ENCODE data around the gene ME3. TPM values are rescaled to one million over a fixed set of nuclear protein-coding genes. Genes with fewer than 3 reads are reported as not detected.
"Not testable (repeated sequence)": the region's sequence is repeated elsewhere in the genome, so short reads cannot be mapped to it uniquely, and the experiment has no call there.

ME3 gene
- total RNA-seq, 2 experiments from 2014 or later: 0.79 to 1.2 TPM

DNA sequence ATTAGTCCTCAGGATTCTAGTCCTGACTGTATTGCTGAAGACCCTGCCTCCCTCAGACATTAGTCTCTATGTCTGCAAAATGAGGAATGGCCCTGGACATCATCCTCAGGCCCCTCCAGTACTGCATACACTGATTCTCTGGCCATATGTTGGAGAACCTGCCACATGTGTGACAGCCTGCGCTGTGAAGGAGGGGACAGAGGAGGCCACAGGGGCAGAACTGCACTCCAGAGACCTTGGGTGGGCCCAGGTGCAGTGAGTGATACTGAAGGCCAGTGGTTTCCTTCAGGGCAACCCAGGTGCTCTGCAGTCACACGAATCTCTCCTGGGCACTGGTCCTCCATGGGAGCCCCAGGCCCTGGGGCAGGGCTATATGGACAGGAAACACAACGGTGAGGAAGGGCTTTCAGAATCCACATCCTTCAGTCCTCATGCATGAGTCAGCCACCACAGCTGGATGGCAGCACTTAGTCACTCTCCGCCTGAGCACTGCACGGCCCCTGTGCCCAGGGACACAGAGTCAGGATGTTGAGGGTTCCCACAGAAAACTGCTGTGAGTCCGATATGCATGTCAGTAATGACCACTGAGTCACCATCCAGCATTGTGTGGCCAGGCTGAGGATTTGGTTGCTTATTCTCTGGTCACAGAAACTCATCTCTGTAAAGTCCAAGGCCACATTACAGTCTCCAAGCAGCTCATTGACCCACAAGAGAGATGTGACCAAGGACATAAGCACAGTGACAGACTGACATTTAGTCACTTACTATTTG is 39.7 kb downstream of the ME3 start:
- no peaks in the 10 kb centered on the region for H3K36me3 Mint-ChIP-seq
- POLR2A ChIA-PET: no interaction called here
- DNase-seq (peak; percentile 29), ATAC-seq (ENCODE audit: low read depth) (peak; percentile 67)
- H3K27me3 Mint-ChIP-seq: peaks cover 39% of the 10 kb centered on the region
- no peak overlapping the region for H3K27ac Mint-ChIP-seq
- no peak overlapping the region for H3K4me3 Mint-ChIP-seq
- H3K4me1 Mint-ChIP-seq: peaks cover 15% of the 10 kb centered on the region
- peaks cover 2% of the 10 kb centered on the region for H3K9me3 Mint-ChIP-seq

DNA sequence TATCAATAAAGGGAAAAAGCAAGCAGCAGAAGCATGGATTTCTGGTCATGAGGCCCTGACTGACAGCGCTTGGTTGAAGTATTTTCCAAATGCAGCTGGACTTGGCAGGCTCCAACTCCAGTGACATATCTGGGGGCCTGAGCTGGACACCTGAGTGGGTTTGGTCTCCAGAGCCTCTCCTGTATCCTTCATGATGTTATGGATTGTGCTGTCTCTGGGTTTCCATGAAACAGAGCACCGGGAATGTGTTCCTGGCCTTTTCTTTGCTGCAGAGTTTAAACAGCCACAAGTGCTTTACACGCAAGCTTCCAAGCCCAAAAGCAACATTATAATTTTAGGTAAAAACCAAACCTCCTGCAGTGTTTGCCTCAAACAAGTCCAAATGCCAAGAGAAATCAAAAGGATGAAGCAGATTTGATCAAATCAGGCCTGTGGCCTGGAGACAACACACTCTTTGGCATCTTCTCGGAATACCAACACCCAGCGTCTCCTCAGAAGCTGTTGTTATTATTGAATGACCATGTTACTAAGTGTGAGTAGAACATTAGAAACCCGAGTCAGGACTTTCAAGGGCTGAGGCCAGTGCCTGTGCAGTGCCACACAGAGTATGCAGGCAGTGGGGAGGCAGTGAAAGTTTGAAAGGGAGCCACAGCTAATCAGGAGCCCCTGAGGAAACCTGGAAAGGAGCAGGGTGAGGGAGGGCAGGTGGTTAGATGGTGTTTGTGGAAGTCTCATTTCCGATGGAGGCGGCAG is 42.0 kb downstream of the ME3 start:
- Mint-ChIP-seq H3K4me1 (peaks cover 9% of the 10 kb centered on the region), H3K36me3 (no peaks in the 10 kb centered on the region), H3K9me3 (no peaks in the 10 kb centered on the region), H3K27me3 (peaks cover 40% of the 10 kb centered on the region), H3K27ac (no peak overlapping the region), H3K4me3 (no peak overlapping the region)
- POLR2A ChIA-PET: no interaction called here
- ATAC-seq (ENCODE audit: low read depth) (no peak), DNase-seq (no peak)

DNA sequence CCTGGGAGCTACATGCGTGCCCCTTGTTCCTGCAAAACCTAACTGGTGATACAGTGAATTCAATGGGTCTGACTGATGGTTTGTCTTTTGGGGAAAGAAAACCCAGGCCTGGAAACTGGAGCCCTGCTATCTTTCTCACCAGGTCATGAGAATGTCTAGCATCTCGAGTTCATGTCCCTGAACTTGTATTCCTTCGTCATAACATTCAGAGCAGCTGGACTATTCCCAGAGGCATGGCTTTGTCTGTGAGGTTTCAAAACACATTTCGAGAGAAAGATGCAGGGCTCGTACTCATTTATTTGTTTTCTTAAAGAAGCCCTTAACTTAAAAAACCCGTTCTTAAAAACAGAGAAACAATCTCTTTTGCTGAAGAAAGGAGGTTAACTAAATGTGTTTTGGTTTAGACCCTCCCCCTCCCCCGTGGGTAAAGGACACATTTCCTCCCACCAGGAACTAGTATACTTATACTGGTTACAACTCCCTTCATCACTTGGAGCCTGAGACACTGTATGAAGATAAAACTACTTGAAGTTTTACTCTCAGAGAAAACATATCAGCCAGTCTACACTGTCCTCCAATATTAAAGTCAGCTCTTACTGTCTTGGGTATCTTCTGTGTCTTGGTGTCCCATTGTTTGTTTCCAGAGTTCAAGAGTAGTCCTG is 43.2 kb downstream of the ME3 start:
- Mint-ChIP-seq H3K27me3 (peaks cover 30% of the 10 kb centered on the region), H3K4me1 (peaks cover 9% of the 10 kb centered on the region), H3K9me3 (no peaks in the 10 kb centered on the region), H3K4me3 (no peak overlapping the region), H3K36me3 (no peaks in the 10 kb centered on the region), H3K27ac (no peak overlapping the region)
- no peak for DNase-seq
- ATAC-seq (ENCODE audit: low read depth): no peak
- POLR2A ChIA-PET: no interaction called here

GRCh38 chr11:86627776-86628455 is 44.5 kb downstream of the ME3 start:
- Mint-ChIP-seq H3K36me3 (no peaks in the 10 kb centered on the region), H3K27me3 (peaks cover 21% of the 10 kb centered on the region), H3K9me3 (no peaks in the 10 kb centered on the region), H3K4me3 (no peak overlapping the region), H3K4me1 (peaks cover 3% of the 10 kb centered on the region), H3K27ac (no peak overlapping the region)
- DNase-seq: no peak
- ATAC-seq (ENCODE audit: low read depth): no peak
- POLR2A ChIA-PET: no interaction called here

- Mint-ChIP-seq H3K27ac (no peak overlapping the region), H3K27me3 (peaks cover 12% of the 10 kb centered on the region), H3K4me3 (no peak overlapping the region), H3K36me3 (no peaks in the 10 kb centered on the region), H3K9me3 (peaks cover 2% of the 10 kb centered on the region), H3K4me1 (no peaks in the 10 kb centered on the region)
- DNase-seq: no peak
- no peak for ATAC-seq (ENCODE audit: low read depth)
- POLR2A ChIA-PET: no interaction called here
Observed at GRCh38 chr11:86625981-86626380, 46.4 kb downstream of the ME3 start.

- H3K27ac Mint-ChIP-seq: no peak overlapping the region
- peaks cover 11% of the 10 kb centered on the region for H3K27me3 Mint-ChIP-seq
- no peaks in the 10 kb centered on the region for H3K36me3 Mint-ChIP-seq
- no peak for DNase-seq
- ATAC-seq (ENCODE audit: low read depth): no peak
- H3K9me3 Mint-ChIP-seq: peaks cover 2% of the 10 kb centered on the region
- no peaks in the 10 kb centered on the region for H3K4me1 Mint-ChIP-seq
- no peak overlapping the region for H3K4me3 Mint-ChIP-seq
- POLR2A ChIA-PET: no interaction called here
Observed at GRCh38 chr11:86625544-86625943, 46.9 kb downstream of the ME3 start.

GRCh38 chr11:86624366-86624765 is 48.0 kb downstream of the ME3 start:
- POLR2A ChIA-PET: no interaction called here
- H3K36me3 Mint-ChIP-seq: no peaks in the 10 kb centered on the region
- peaks cover 4% of the 10 kb centered on the region for H3K9me3 Mint-ChIP-seq
- no peak for DNase-seq
- H3K27ac Mint-ChIP-seq: no peak overlapping the region
- H3K4me3 Mint-ChIP-seq: no peak overlapping the region
- H3K27me3 Mint-ChIP-seq: peaks cover 8% of the 10 kb centered on the region
- H3K4me1 Mint-ChIP-seq: no peaks in the 10 kb centered on the region
- ATAC-seq (ENCODE audit: low read depth): no peak

DNA sequence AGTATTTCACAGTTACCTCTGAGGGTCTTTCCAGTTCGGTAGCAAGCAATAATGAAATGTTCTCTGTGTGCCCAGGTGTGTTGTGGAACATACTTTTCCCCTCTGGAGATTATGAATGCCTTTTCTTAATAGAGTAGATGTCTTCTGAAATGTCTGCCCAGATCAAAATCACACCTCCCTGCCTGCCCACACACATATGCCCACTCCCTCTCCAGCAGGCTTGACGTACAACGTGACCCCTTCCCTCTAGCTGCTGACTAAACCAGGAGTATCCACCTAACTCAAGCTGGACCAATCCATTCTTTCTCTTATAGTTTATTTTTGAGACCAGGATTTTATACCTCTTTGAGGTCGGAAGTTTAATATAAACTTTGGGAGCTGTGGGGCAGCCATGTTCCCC is 48.7 kb downstream of the ME3 start:
- POLR2A ChIA-PET: no interaction called here
- Mint-ChIP-seq H3K27ac (no peak overlapping the region), H3K9me3 (peaks cover 6% of the 10 kb centered on the region), H3K27me3 (peaks cover 8% of the 10 kb centered on the region), H3K4me3 (no peak overlapping the region), H3K4me1 (no peaks in the 10 kb centered on the region), H3K36me3 (no peaks in the 10 kb centered on the region)
- DNase-seq: no peak
- ATAC-seq (ENCODE audit: low read depth): no peak

DNA sequence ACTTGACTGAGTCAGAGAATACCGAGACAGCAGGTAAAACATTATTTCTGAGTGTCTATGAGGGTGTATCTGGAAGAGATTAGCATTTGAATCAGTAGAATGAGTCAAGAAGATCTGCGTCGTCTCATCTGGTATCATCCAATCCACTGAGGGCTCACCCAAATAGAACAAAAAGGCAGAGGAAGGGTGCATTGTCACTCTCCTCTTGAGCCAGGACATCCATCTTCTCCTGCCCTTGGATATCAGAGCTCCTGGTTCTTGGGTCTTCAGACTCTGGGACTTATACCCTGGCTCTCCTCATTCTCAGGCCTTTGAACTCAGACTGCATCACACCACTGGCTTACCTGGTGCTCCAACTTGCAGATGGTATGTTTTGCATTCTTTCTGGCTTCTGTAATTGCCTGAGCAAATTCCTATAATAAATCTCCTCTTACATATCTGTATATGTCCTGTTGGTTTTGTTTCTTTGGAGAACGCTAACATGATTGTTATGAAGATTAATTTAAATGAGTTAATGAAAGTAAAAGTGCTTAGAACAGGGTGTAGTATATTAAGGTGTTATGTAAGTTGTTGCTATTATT is 49.3 kb downstream of the ME3 start:
- POLR2A ChIA-PET: no interaction called here
- no peak overlapping the region for H3K4me3 Mint-ChIP-seq
- H3K36me3 Mint-ChIP-seq: no peaks in the 10 kb centered on the region

DNA sequence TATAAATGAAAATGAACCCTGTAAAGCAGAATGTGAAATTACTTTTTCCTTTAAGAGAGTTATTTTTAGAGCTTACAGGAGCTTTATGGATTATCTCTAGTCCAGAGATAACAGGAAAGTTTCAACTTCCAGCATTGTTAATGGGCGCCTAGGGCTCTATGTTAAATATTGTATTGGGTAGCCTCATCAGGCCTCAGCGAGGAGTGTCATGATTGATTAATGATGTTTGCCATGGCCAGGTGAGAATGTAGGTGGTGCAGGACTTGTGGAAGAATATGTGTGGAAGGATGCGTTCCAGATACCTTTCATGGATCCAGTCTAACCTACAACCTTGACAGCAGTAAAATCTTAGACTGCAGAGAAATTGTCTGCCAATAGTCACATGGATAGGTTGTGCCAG is 50.6 kb downstream of the ME3 start:
- H3K4me1 Mint-ChIP-seq: no peaks in the 10 kb centered on the region
- H3K9me3 Mint-ChIP-seq: peaks cover 6% of the 10 kb centered on the region

More for the DNA sequence above, 49.3 kb downstream of the ME3 start:
- peaks cover 6% of the 10 kb centered on the region for H3K9me3 Mint-ChIP-seq
- H3K27me3 Mint-ChIP-seq: peaks cover 8% of the 10 kb centered on the region
- DNase-seq (no peak), ATAC-seq (ENCODE audit: low read depth) (no peak)
- no peaks in the 10 kb centered on the region for H3K4me1 Mint-ChIP-seq
- no peak overlapping the region for H3K27ac Mint-ChIP-seq

DNA sequence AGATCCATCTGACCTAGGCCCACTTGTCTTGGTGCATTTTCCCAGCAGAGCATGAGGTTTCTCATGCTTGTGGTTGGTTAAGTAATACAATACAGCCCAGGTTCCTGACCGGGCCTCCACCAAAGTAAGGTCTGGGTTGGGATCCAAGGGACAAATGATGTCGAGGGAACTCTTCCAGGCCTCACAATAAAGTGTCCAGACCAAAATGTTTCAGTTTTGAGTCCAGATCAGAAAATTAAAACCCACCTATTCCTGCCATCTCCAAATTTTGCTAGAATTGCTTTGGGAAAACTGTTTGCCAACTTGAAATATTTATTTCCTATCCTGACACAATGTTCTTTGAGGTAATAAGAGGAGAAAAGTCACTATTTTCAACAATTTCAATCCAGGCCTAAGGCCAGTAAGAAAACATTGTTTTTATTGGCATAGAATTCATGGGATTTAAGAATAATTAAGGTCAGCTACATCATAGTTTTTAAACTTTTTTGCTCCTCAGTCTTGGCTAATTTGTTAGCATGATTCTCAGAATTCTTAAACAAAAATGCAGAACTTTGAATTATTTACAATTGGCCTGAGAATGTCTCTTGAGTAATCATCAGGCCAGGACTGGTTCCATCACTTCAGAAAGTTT is 51.4 kb downstream of the ME3 start:
- POLR2A ChIA-PET: no interaction called here
- H3K36me3 Mint-ChIP-seq: no peaks in the 10 kb centered on the region
- H3K27me3 Mint-ChIP-seq: peaks cover 2% of the 10 kb centered on the region
- peaks cover 8% of the 10 kb centered on the region for H3K9me3 Mint-ChIP-seq
- H3K27ac Mint-ChIP-seq: no peak overlapping the region
- no peaks in the 10 kb centered on the region for H3K4me1 Mint-ChIP-seq
- DNase-seq (no peak), ATAC-seq (ENCODE audit: low read depth) (no peak)
- no peak overlapping the region for H3K4me3 Mint-ChIP-seq

More for the DNA sequence above, 50.6 kb downstream of the ME3 start:
- no peak for DNase-seq
- POLR2A ChIA-PET: no interaction called here
- Mint-ChIP-seq H3K4me3 (no peak overlapping the region), H3K27me3 (peaks cover 8% of the 10 kb centered on the region), H3K36me3 (no peaks in the 10 kb centered on the region), H3K27ac (no peak overlapping the region)
- ATAC-seq (ENCODE audit: low read depth): no peak

DNA sequence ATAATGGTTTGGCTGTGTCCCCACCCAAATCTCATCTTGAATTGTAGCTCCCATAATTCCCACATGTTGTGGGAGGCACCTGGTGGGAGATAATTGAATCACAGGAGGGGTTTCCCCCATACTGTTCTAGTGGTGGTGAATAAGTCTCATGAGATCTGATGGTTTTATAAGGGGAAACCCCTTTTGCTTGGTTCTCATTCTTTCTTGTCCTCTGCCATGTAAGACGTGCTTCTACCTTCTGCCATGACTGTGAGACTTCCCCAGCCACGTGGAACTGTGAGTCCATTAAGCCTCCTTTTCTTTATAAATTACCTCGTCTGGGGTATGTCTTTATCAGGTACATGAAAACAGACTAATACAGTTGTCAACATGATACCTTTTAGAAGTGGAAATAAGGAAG is 53.0 kb downstream of the ME3 start:
- POLR2A ChIA-PET; H3K36me3 Mint-ChIP-seq; H3K4me3 Mint-ChIP-seq; ATAC-seq (ENCODE audit: low read depth); H3K27ac Mint-ChIP-seq; H3K27me3 Mint-ChIP-seq; H3K4me1 Mint-ChIP-seq; DNase-seq: not testable (repeated sequence)
- H3K9me3 Mint-ChIP-seq: peaks cover 17% of the 10 kb centered on the region

- H3K4me3 Mint-ChIP-seq: no peak overlapping the region
Observed at GRCh38 chr11:86617502-86617901, 54.9 kb downstream of the ME3 start.

More at GRCh38 chr11:86617502-86617901, 54.9 kb downstream of the ME3 start:
- POLR2A ChIA-PET: no interaction called here
- DNase-seq (no peak), ATAC-seq (ENCODE audit: low read depth) (no peak)
- H3K27ac Mint-ChIP-seq: no peak overlapping the region
- peaks cover 16% of the 10 kb centered on the region for H3K9me3 Mint-ChIP-seq
- H3K4me1 Mint-ChIP-seq: no peaks in the 10 kb centered on the region
- H3K36me3 Mint-ChIP-seq: no peaks in the 10 kb centered on the region
- no peaks in the 10 kb centered on the region for H3K27me3 Mint-ChIP-seq

Measured in activated naive CD8-positive, alpha-beta T cell treated with anti-CD3 and anti-CD28 coated beads, Interleukin-2, amount 10 ng/mL, durations not matched to agents 7 days and 5 days (primary cell).